GM19452 (cell line): ENCODE results near the gene MCF2L.

Source experiments
- ATAC-seq: cut with Tn5 transposase; IDR thresholded peaks from one replicate; pipeline ENCODE4 v1.9.1; 2021; ENCODE audit not compliant: unreplicated experiment

MCF2L gene

GRCh38 chr13:112963641-112964040 lies 5.4 kb upstream of the MCF2L start:
- no peak for ATAC-seq

DNA sequence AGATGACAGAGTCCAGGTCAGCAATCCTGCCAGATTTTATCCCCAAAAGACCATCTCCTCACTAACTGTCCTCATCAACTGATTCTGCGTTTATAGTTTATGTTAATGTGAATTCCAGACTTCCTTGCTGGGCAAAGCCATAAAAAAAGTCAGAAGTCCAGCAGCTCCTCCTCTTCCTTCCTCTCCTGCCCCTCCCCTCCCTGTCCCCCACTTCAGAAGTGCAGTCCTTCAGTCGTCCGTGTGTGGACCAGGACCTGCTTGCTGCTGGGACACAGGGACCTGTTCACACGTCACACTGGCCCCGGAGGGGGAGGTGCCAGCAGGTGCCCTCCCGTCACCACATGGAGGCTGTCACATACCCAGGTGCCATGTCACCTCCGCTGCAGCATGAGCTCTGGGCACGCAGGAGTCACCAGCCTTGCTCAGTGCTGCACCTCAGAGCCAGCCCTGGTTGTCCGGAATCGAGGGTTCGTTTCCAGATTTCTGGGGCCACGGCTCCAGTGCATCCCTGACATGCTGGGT lies 4.0 kb upstream of the MCF2L start:
- no peak for ATAC-seq

GRCh38 chr13:112965573-112966115 lies 3.4 kb upstream of the MCF2L start:
- no peak for ATAC-seq

DNA sequence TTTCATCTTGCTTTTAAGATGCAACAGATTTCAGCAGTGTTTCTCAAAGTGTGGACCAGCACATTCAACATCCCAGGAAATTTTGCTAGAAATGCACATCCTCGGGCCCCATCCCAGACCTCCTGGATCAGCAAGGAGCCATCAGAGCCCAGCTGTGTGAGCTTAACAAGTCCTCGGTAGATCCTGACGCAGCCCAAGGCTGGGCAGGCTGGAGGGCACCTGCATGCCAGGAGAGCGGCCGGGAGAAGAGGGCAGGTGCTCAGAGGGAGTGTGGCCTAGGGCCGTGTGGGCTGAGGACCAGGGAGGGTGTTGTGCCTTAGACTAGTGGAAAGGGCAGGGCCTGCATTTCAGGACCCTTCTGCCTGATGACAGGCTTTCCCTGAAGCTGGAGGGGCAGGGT lies 2.2 kb upstream of the MCF2L start:
- ATAC-seq: no peak

- ATAC-seq: no peak
Measured at GRCh38 chr13:112967686-112968379, 1.2 kb upstream of the MCF2L start.

DNA sequence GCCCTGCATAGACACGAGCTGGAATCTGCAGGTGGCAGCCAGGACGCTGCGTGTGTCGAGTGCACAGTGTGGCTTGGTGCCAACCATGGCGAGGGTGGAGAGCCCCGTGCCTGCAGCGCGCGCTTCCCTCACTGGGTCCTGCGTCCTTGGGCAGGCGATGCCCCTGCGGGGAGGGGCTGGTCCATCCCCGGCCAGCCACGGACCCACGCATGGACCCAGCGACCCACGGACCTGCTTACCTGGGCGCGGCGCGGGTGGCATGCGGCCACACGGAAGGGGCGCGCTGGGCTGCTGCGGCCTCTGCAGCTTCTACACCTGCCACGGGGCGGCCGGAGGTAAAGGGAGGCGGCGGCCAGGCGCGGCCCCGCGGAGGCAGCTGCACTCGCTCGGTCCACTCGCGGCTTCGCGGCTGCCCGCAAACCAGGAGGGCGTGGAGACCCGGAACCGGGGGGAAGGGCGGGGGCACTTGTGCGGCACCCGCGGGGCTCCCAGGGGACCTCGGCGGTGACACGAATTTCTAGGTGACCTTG lies 569 bp upstream of the MCF2L start:
- ATAC-seq: no peak

GRCh38 chr13:112969692-112970338 lies 801 bp downstream of the MCF2L start:
- no peak for ATAC-seq

- ATAC-seq: no peak
Measured at GRCh38 chr13:112970552-112971287, 1.7 kb downstream of the MCF2L start.

- ATAC-seq: no peak
Measured at GRCh38 chr13:112971288-112971643, 2.3 kb downstream of the MCF2L start.

DNA sequence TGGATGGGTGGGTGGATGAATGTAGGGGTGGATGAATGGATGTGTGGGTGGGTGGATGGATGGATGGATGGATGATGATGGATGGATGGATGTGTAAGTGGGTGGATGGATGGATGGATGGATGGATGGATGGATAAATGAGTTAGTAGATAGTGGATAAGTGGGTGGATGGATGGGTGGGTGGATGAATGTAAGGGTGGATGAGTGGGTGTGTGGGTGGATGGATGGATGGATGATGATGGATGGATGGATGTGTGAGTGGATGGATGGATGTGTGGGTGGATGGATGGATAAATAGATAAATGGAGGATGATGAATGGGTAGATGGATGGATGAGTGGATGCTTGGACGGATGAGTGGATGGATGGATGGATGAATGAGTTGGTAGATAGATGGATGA lies 3.2 kb downstream of the MCF2L start:
- no peak for ATAC-seq

- no peak for ATAC-seq
Measured at GRCh38 chr13:112972867-112973576, 4.0 kb downstream of the MCF2L start.

DNA sequence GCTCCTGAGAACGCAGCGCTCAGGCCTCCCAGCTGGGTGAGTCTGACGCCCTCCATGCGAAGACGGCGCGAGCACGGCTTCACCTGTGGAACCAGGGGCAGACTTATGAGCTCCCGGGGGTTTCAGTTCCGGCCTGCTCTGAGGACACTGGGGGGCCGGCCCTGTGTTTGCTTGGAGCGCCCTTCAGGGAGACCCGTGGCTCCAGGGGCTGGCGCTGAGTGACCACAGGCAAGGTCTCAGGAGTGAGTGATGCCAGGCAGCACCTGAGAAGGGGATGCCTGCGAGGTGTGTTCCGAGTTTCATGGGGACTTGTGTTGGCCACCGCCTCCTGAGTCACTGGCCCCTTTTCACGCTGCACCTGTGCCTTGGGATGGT lies 4.5 kb downstream of the MCF2L start:
- ATAC-seq: no peak

- ATAC-seq: no peak
Measured at GRCh38 chr13:112974125-112974524, 5.1 kb downstream of the MCF2L start.

GRCh38 chr13:112974671-112975070 lies 5.7 kb downstream of the MCF2L start:
- no peak for ATAC-seq

GRCh38 chr13:112975401-112975939 lies 6.5 kb downstream of the MCF2L start:
- no peak for ATAC-seq

DNA sequence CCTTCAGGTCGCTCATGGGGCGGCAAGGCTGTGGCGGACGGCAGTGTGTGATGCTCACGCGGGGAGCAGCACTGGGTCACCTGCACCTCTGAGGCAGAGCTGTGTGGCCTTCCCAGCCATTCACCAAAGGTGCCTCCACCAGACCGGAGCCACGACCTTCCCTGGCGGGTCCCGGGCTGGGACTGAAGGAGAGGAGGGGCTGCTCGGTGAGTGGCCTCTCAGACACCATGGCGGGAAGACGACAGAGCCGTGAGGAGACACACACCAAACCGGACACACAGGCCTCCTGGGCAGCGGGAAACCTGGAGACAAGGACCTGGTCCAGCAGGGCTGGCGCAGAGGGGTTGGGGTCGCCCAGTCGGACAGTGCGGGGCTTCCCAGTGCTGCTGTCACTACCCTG lies 7.5 kb downstream of the MCF2L start:
- ATAC-seq: no peak

DNA sequence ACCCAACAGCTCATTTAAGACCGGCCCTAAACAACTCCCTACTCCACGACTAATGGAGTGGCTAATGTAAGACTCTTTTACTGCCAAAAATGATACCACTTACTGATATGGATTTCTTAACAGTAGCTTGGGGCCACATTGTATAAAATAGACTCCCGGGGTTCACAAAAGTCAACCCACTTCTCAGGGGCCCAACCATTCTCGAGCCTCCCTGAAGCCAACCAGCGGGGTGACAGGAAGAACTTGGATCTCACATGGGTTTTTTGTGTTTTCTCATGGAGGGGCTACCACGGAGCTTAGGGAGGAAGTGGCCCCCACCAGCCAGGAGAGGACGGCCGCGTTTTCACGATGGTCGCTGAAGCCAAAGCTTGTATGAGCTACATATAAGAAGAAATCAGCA lies 8.1 kb downstream of the MCF2L start:
- ATAC-seq: no peak

GRCh38 chr13:112977525-112977924 lies 8.5 kb downstream of the MCF2L start:
- no peak for ATAC-seq

GRCh38 chr13:112978561-112979405 lies 9.8 kb downstream of the MCF2L start:
- no peak for ATAC-seq

DNA sequence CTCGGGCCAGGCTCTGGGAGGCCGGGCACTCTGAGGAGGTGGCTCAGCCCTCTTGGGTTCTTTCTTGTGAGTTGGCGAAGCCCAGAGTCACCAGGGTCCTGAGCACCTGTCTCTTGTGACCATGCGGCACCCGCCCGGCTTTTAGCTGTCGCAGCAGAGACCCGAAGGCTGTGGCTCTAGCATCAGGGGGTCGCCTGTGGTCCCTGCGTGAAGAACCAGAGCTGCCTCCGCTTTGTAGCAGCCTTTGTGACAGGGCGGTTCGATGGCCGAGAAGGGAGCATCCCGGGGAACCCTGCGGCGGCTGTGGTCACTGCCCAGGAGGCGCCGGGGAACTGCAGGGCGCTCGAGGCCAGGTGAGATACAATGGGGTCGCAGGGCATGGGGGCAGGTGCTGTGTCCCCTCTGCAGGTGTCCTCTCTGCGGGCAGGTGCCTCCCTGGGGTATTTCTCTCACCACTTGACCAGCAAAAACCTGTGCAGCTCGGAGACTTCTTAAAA lies 10.4 kb downstream of the MCF2L start:
- ATAC-seq: no peak
